ENCODE data around the gene FLCN. TPM values are rescaled to one million over a fixed set of nuclear protein-coding genes. Genes with fewer than 3 reads are reported as not detected.

The FLCN gene
- total RNA-seq, 1 donor from 2014 or later: 75.0 TPM

- peak; percentile 36 for DNase-seq
Observed at GRCh38 chr17:17236295-17237025, 508 bp downstream of the FLCN start.

GRCh38 chr17:17235212-17236174, 1.5 kb downstream of the FLCN start:
- DNase-seq: peak; percentile 51

GRCh38 chr17:17232303-17232621, 4.7 kb downstream of the FLCN start:
- no peak for DNase-seq

- no peak for DNase-seq
Observed at GRCh38 chr17:17231621-17232302, 5.2 kb downstream of the FLCN start.

- DNase-seq: peak; percentile 36
Observed at GRCh38 chr17:17229416-17230384, 7.3 kb downstream of the FLCN start.

- no peak for DNase-seq
Observed at GRCh38 chr17:17228521-17229279, 8.3 kb downstream of the FLCN start.

GRCh38 chr17:17227608-17228520, 9.1 kb downstream of the FLCN start:
- DNase-seq: no peak

- DNase-seq: no peak
Observed at GRCh38 chr17:17226451-17227265, 10.3 kb downstream of the FLCN start.

- no peak for DNase-seq
Observed at GRCh38 chr17:17225901-17226300, 11.1 kb downstream of the FLCN start.

- DNase-seq: no peak
Observed at GRCh38 chr17:17224137-17224536, 12.8 kb downstream of the FLCN start.

- DNase-seq: no peak
Observed at GRCh38 chr17:17223736-17224135, 13.2 kb downstream of the FLCN start.

- DNase-seq: no peak
Observed at GRCh38 chr17:17221329-17221728, 15.6 kb downstream of the FLCN start.

- DNase-seq: no peak
Observed at GRCh38 chr17:17220529-17220928, 16.4 kb downstream of the FLCN start.

GRCh38 chr17:17217995-17218394, 19.0 kb downstream of the FLCN start:
- DNase-seq: no peak

GRCh38 chr17:17216776-17217175, 20.2 kb downstream of the FLCN start:
- no peak for DNase-seq

- DNase-seq: no peak
Observed at GRCh38 chr17:17216236-17216635, 20.7 kb downstream of the FLCN start.

GRCh38 chr17:17215575-17215974, 21.4 kb downstream of the FLCN start:
- DNase-seq: no peak

- no peak for DNase-seq
Observed at GRCh38 chr17:17214646-17215436, 22.1 kb downstream of the FLCN start.

All from dermis blood vessel endothelial cell (primary cell).